ENCODE data around the gene ARPC5L. TPM values are rescaled to one million over a fixed set of nuclear protein-coding genes. Genes with fewer than 3 reads are reported as not detected.
"Not testable (repeated sequence)": the region's sequence is repeated elsewhere in the genome, so short reads cannot be mapped to it uniquely, and the experiment has no call there.

The ARPC5L gene
- total RNA-seq, 2 donors from 2014 or later: 14.5 to 21.8 TPM

DNA sequence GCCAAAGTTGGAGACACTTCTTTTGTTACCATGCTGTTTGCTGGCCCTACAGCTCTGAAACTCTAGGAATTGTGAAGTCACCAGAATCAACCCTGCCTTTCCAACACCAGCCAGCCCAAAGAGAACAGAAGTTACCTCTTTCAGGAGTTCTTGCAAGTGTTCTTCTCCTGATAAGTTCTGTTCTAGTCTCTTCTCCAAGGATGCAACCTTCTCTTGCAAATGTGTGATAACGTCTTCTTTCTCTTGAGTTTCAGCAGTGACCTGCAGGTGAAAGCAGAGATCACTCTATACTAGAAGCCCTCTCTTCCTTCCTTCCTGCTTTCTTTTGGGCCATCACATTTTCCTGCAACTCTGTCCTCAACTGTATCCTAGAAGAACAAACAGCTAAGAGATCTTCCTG is 49.8 kb downstream of the ARPC5L start:
- no peaks in the 10 kb centered on the region for H3K27me3 ChIP-seq
- ATAC-seq (no peak), DNase-seq (no peak)
- intact Hi-C loops (cut with DNase I): no loop called here
- no peak overlapping the region for H3K4me3 ChIP-seq
- WGBS, 2 donors: 90 to 92% methylated on average over 1 of the region's 1 CpG
- peaks cover 21% of the 10 kb centered on the region for H3K4me1 ChIP-seq
- TF ChIP-seq, protein P1, sequence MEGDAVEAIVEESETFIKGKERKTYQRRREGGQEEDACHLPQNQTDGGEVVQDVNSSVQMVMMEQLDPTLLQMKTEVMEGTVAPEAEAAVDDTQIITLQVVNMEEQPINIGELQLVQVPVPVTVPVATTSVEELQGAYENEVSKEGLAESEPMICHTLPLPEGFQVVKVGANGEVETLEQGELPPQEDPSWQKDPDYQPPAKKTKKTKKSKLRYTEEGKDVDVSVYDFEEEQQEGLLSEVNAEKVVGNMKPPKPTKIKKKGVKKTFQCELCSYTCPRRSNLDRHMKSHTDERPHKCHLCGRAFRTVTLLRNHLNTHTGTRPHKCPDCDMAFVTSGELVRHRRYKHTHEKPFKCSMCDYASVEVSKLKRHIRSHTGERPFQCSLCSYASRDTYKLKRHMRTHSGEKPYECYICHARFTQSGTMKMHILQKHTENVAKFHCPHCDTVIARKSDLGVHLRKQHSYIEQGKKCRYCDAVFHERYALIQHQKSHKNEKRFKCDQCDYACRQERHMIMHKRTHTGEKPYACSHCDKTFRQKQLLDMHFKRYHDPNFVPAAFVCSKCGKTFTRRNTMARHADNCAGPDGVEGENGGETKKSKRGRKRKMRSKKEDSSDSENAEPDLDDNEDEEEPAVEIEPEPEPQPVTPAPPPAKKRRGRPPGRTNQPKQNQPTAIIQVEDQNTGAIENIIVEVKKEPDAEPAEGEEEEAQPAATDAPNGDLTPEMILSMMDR (IDR thresholded peaks at IDR 0.05): no peak
- TF ChIP-seq POLR2A (IDR thresholded peaks at IDR 0.05): no peak
- no peaks in the 10 kb centered on the region for H3K9me3 ChIP-seq
- H3K36me3 ChIP-seq (replicated peaks in 1 of 2; ENCODE audit: insufficient read depth in 1 of 2, low read depth in 2 of 2): peaks cover 0 to 12% of the 10 kb centered on the region in 2 donors
- no peak overlapping the region for H3K27ac ChIP-seq

DNA sequence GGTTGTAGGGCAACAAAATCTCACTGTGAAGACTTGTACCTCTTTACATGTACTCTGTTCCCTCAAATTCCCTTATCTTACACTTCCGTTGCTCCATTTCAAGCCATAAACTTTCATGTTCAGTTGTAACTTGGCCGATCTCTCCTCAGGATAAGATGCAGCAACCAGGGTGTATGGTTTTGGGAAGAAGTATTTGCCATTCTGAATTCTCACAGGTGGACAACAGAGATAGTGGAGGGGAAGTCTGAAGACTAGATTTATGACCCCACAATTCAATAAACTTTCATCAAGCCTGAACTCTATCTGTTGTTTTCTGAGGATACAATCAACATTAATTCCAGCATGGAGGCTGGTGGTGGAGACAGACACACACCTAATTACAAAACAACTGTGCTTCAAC is 51.4 kb downstream of the ARPC5L start:
- intact Hi-C loops (cut with DNase I): no loop called here
- Histone ChIP-seq H3K4me3 (no peak overlapping the region), H3K4me1 (peaks cover 7% of the 10 kb centered on the region), H3K27me3 (no peaks in the 10 kb centered on the region), H3K9me3 (no peaks in the 10 kb centered on the region), H3K27ac (no peak overlapping the region), H3K36me3 (replicated peaks in 1 of 2; ENCODE audit: insufficient read depth in 1 of 2, low read depth in 2 of 2) (peaks cover 0 to 13% of the 10 kb centered on the region in 2 donors)
- WGBS, 2 donors: 95% methylated on average over 2 of the region's 2 CpGs
- no peak for DNase-seq
- TF ChIP-seq, protein P1 (IDR thresholded peaks at IDR 0.05): no peak
- no peak for TF ChIP-seq POLR2A (IDR thresholded peaks at IDR 0.05)
- ATAC-seq: no peak

DNA sequence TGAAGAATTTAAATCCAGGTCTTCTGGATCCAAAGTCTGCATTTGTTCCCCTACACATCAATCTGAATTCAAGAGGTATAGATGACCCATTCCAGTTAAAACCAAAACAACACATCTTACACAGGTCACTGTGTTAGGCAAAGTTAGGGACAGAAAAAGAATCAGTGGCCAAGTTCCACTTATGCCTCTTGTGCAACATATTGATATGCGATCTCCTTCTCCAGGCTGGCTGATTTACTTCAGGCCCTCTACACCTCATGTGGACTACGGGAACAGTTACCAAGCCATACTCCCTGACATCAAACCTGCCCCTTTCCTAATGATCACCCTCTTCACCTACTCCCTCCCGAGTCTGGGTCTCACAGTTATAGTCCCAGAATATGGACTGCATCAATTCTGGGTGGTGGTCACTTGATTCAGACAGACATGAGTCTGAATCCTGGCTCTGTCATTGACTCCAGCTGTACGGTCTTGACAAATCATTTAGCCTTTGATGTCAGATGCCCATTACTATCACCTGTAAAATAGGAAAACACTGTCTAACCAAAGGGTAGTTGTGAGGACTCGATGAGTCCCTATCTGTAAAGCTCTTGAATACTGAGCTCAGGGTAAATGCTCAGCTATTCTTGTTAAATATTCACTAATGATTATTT is 52.9 kb downstream of the ARPC5L start:
- Histone ChIP-seq H3K27ac (no peak overlapping the region), H3K27me3 (no peaks in the 10 kb centered on the region), H3K9me3 (no peaks in the 10 kb centered on the region), H3K36me3 (replicated peaks in 1 of 2; ENCODE audit: insufficient read depth in 1 of 2, low read depth in 2 of 2) (peaks cover 0 to 21% of the 10 kb centered on the region in 2 donors), H3K4me1 (no peaks in the 10 kb centered on the region), H3K4me3 (no peak overlapping the region)
- ATAC-seq: no peak
- 95 to 97% methylated on average over 5 of the region's 5 CpGs for WGBS, 2 donors
- DNase-seq: no peak
- no peak for TF ChIP-seq POLR2A (IDR thresholded peaks at IDR 0.05)
- TF ChIP-seq, protein P1 (IDR thresholded peaks at IDR 0.05): no peak
- intact Hi-C loops (cut with DNase I): no loop called here

DNA sequence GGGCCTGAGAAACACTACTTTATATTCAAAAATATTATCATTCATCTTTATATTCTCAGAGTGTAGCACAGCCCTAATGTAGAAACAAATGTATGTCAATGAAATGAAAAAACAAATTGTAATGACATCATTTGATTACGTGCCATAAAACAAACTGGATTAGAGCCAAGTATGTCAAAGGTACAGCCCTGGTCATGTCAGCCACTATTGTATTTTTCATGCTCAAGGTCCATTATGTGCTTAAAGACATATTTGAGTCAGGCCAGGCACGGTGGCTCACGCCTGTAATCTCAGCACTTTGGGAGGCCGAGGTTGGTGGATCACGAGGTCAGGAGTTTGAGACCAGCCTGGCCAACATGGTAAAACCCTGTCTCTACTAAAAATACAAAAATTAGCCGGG is 58.5 kb downstream of the ARPC5L start:
- WGBS, 2 donors: 63 to 66% methylated on average over 6 of the region's 6 CpGs
- ATAC-seq: peak; percentile 82
- intact Hi-C loops (cut with DNase I); H3K4me1 ChIP-seq; H3K27ac ChIP-seq; H3K4me3 ChIP-seq; H3K9me3 ChIP-seq; H3K27me3 ChIP-seq: not testable (repeated sequence)
- peak; percentile 20 to 29 (median 26) for DNase-seq
- H3K36me3 ChIP-seq (replicated peaks in 1 of 2; ENCODE audit: insufficient read depth in 1 of 2, low read depth in 2 of 2): peaks cover 0 to 11% of the 10 kb centered on the region in 2 donors

Small RNA genes lying within 50 kb of the gene (small RNA-seq; reads per million reads assigned to genes)
- gene RNU4-82P: not detected

Other genes starting within 250 kb of the ARPC5L start
- 1 to 10 TPM; 3.3 to 3.9 TPM for gene NR6A1, start 90.8 kb upstream of the ARPC5L start, total RNA-seq
- 1 to 10 TPM; 4.4 to 5.3 TPM for gene OLFML2A, start 85.0 kb upstream of the ARPC5L start, total RNA-seq
- under 1 TPM in 1 of 2 donors, not detected in 1; 0.78 TPM for gene WDR38, start 8.7 kb upstream of the ARPC5L start, total RNA-seq
- 1,000 to 10,000 TPM; 1,031 to 1,035 TPM for gene RPL35, start 173 bp upstream of the ARPC5L start, total RNA-seq
- 10 to 100 TPM; 14.5 to 32.6 TPM for gene GOLGA1, start 79.0 kb downstream of the ARPC5L start, total RNA-seq